K562 (cell line): ENCODE measurements around the gene ATP6V0C. TPM values are rescaled to one million over a fixed set of nuclear protein-coding genes. Genes with fewer than 3 reads are reported as not detected.

Experiments
- ARID2 ChIP-seq: fragments of 450-650 bp; IDR thresholded peaks from 2 replicates; pipeline ENCODE4 v1.6.1; 2017; ENCODE audit warnings: antibody characterized with exemption, mild to moderate bottlenecking
- C11orf30 ChIP-seq: fragments of 450-650 bp; IDR thresholded peaks from 2 replicates; pipeline ENCODE4 v1.6.1; 2016; ENCODE audit warnings: low read depth, mild to moderate bottlenecking
- EP400 ChIP-seq: fragments of 450-650 bp; IDR thresholded peaks from 2 replicates; pipeline ENCODE4 v1.6.1; 2017; ENCODE audit warnings: antibody characterized with exemption, mild to moderate bottlenecking, moderate library complexity
- FOXK1 ChIP-seq: sonication (generic); formaldehyde crosslinking; IDR thresholded peaks from 2 replicates; pipeline ENCODE4 v1.8.0; 2022; ENCODE audit warnings: missing genetic modification reagents, mild to moderate bottlenecking, borderline replicate concordance
- HNRNPH1 ChIP-seq: fragments of 200-400 bp; formaldehyde crosslinking; optimal IDR thresholded peaks from 2 replicates; pipeline ENCODE3; 2017; ENCODE audit warnings: low read depth, mild to moderate bottlenecking, low read length, moderate library complexity
- RBBP5 ChIP-seq: fragments of 200-600 bp; sonication (generic); IDR thresholded peaks from 2 replicates; pipeline ENCODE4 v1.6.1; 2012; ENCODE audit warnings: borderline replicate concordance, mild to moderate bottlenecking, low read length, control low read depth, inconsistent platforms; ENCODE audit not compliant: insufficient read depth, poor library complexity, severe bottlenecking
- REST ChIP-seq, 2 experiments: fragments of 450-650 bp; formaldehyde crosslinking in 1 of 2; IDR thresholded peaks; 2 replicates each; pipeline versions ENCODE4 v1.4.0 to v1.6.1; 2014 to 2020; ENCODE audit warnings: mild to moderate bottlenecking in 2 of 2, borderline replicate concordance in 1 of 2, low read depth in 1 of 2
- TCF3 ChIP-seq: sonication (generic); formaldehyde crosslinking; IDR thresholded peaks from 2 replicates; pipeline ENCODE4 v1.4.0; 2020; ENCODE audit warnings: mild to moderate bottlenecking, missing genetic modification reagents
- USF2 ChIP-seq: sonication (generic); formaldehyde crosslinking; IDR thresholded peaks from 2 replicates; pipeline ENCODE4 v1.5.0; 2020; ENCODE audit warnings: missing genetic modification reagents
- ZBTB12 ChIP-seq: fragments of 250-450 bp; sonication (Bioruptor Pico); IDR thresholded peaks from 2 replicates; pipeline ENCODE4 v1.4.0; 2020
- ZNF174 ChIP-seq: fragments of 250-450 bp; sonication (Bioruptor Pico); IDR thresholded peaks from 2 replicates; pipeline ENCODE4 v1.4.0; 2020; ENCODE audit warnings: mild to moderate bottlenecking
- ZNF398 ChIP-seq: fragments of 250-450 bp; sonication (Bioruptor Pico); IDR thresholded peaks from 2 replicates; pipeline ENCODE4 v1.8.0; 2021; ENCODE audit warnings: moderate library complexity, mild to moderate bottlenecking, inconsistent platforms
- ZNF436 ChIP-seq: fragments of 250-450, 450-650 bp; sonication (Bioruptor Pico); formaldehyde crosslinking; IDR thresholded peaks from 2 replicates; pipeline ENCODE4 v1.7.0; 2020; ENCODE audit warnings: mild to moderate bottlenecking
- ZNF589 ChIP-seq: fragments of 200-800 bp; sonication (Bioruptor generic); IDR thresholded peaks from 2 replicates; pipeline ENCODE4 v1.6.1; 2016; ENCODE audit warnings: low read depth, missing genetic modification characterization, missing compliant biosample characterization
- polyA plus RNA-seq, 8 experiments: library from polyadenylated mRNA; depleted of rRNA in 4 of 8; stranded (reverse) in 5 of 8; unstranded in 3 of 8; fragments of >200 nt; fragmentation: Nextera tagmentation in 2 of 8; fragmentation: Illumina TruSeq in 1 of 8; extraction: Ambion mirVana in 2 of 8; extraction: Trizol in 1 of 8; gene quantifications; 2 replicates each; pipeline versions ENCODE4 v1.2.1 to v1.2.3, GENCODE V29; 2011 to 2014; ENCODE audit warnings: inconsistent platforms in 1 of 8, missing spikeins in 1 of 8
- total RNA-seq, 7 experiments: library from RNA; depleted of rRNA in 6 of 7; stranded (reverse); fragments of >200 nt in 6 of 7; fragmentation: Illumina TruSeq in 2 of 7; extraction: Trizol in 2 of 7; gene quantifications; 2 replicates each; pipeline versions ENCODE4 v1.2.1 to v1.2.3, GENCODE V29; 2011 to 2021; ENCODE audit warnings: low replicate concordance in 1 of 7

Gene ATP6V0C
- total and polyA plus RNA-seq, 9 of the 15 experiments (the other 6 are each of a cell fraction or from before 2014, with no cell fraction given) = 2.9 to 228 (median 22.7) TPM

GRCh38 chr16:2518823-2519710 lies 5.3 kb downstream of the ATP6V0C start (continued):
- TF ChIP-seq REST (IDR thresholded peaks at IDR 0.05; ENCODE audit: borderline replicate concordance) = no peak
- no peak for TF ChIP-seq REST (CRISPR knock-in tag; IDR thresholded peaks at IDR 0.05; ENCODE audit: low read depth)
- no peak for TF ChIP-seq ZBTB12
- no peak for TF ChIP-seq FOXK1 (CRISPR knock-in tag)
- no peak for TF ChIP-seq EP400
- TF ChIP-seq ZNF589 (CRISPR knock-in tag) = no peak
- no peak for TF ChIP-seq C11orf30
- no peak for TF ChIP-seq RBBP5
- no peak for TF ChIP-seq TCF3 (CRISPR knock-in tag)
- TF ChIP-seq ZNF436 (CRISPR knock-in tag) = no peak
- TF ChIP-seq ZNF174 (CRISPR knock-in tag) = no peak
- TF ChIP-seq USF2 = no peak
- no peak for TF ChIP-seq ARID2
- TF ChIP-seq HNRNPH1 = no peak
- no peak for TF ChIP-seq ZNF398 (CRISPR knock-in tag)
